Panc1 (cell line): ENCODE measurements around the gene ALG14.

Experiments used
- POLR2AphosphoS5 ChIP-seq: IDR thresholded peaks from 2 replicates; pipeline ENCODE4 v1.6.1; 2012; ENCODE audit warnings: mild to moderate bottlenecking, low read depth, low read length, moderate library complexity
- TF ChIP-seq, protein P1 (sequence below): fragments of 450-650 bp; IDR thresholded peaks from 2 replicates; pipeline ENCODE4 v1.5.1; 2017; ENCODE audit warnings: mild to moderate bottlenecking

- TF ChIP-seq POLR2AphosphoS5 = no peak
- TF ChIP-seq, protein P1, sequence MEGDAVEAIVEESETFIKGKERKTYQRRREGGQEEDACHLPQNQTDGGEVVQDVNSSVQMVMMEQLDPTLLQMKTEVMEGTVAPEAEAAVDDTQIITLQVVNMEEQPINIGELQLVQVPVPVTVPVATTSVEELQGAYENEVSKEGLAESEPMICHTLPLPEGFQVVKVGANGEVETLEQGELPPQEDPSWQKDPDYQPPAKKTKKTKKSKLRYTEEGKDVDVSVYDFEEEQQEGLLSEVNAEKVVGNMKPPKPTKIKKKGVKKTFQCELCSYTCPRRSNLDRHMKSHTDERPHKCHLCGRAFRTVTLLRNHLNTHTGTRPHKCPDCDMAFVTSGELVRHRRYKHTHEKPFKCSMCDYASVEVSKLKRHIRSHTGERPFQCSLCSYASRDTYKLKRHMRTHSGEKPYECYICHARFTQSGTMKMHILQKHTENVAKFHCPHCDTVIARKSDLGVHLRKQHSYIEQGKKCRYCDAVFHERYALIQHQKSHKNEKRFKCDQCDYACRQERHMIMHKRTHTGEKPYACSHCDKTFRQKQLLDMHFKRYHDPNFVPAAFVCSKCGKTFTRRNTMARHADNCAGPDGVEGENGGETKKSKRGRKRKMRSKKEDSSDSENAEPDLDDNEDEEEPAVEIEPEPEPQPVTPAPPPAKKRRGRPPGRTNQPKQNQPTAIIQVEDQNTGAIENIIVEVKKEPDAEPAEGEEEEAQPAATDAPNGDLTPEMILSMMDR = no peak
Measured at GRCh38 chr1:94954263-94955220, 118.2 kb downstream of the ALG14 start.
